Stimulated activated CD4-positive, alpha-beta T cell treated with anti-CD3 and anti-CD28 coated beads, Interleukin-12 subunit alpha, Interleukin-12 subunit beta, amount 100 ng/mL, for 48 hours (primary cell): Measurements from ENCODE around the gene TPD52L1.

Experiments used
- DNase-seq, 3 donors: peaks; one replicate each; pipeline ENCODE4 v3.0.0-alpha.2; 2020; ENCODE audit warnings: low read depth in 2 of 3, low spot score in 1 of 3

TPD52L1 gene

GRCh38 chr6:125207956-125208355 lies 54.4 kb downstream of the TPD52L1 start:
- no peak for DNase-seq

- no peak for DNase-seq
These were observed 55.2 kb downstream of the TPD52L1 start for GRCh38 chr6:125208625-125209249.

GRCh38 chr6:125210667-125211066 lies 57.1 kb downstream of the TPD52L1 start:
- DNase-seq, result no peak

GRCh38 chr6:125211352-125211751 lies 57.8 kb downstream of the TPD52L1 start:
- no peak for DNase-seq

- no peak for DNase-seq
These were observed 58.8 kb downstream of the TPD52L1 start for GRCh38 chr6:125212377-125212776.

GRCh38 chr6:125213939-125214338 lies 60.4 kb downstream of the TPD52L1 start:
- DNase-seq, result no peak

GRCh38 chr6:125215252-125215819 lies 61.8 kb downstream of the TPD52L1 start:
- DNase-seq, result no peak

GRCh38 chr6:125216015-125216414 lies 62.4 kb downstream of the TPD52L1 start:
- DNase-seq, result no peak

GRCh38 chr6:125217369-125217768 lies 63.8 kb downstream of the TPD52L1 start:
- DNase-seq, result no peak

- no peak for DNase-seq
These were observed 64.4 kb downstream of the TPD52L1 start for GRCh38 chr6:125217992-125218391.

- no peak for DNase-seq
These were observed 65.9 kb downstream of the TPD52L1 start for GRCh38 chr6:125219361-125219895.

- no peak for DNase-seq
These were observed 67.1 kb downstream of the TPD52L1 start for GRCh38 chr6:125220712-125221111.

- DNase-seq, result no peak
These were observed 69.2 kb downstream of the TPD52L1 start for GRCh38 chr6:125222531-125223455.

GRCh38 chr6:125224231-125224861 lies 70.8 kb downstream of the TPD52L1 start:
- no peak for DNase-seq

- no peak for DNase-seq
These were observed 73.7 kb downstream of the TPD52L1 start for GRCh38 chr6:125227244-125227643.

- DNase-seq, result no peak
These were observed 75.5 kb downstream of the TPD52L1 start for GRCh38 chr6:125228981-125229479.

- DNase-seq, result no peak
These were observed 77.1 kb downstream of the TPD52L1 start for GRCh38 chr6:125230674-125231073.

GRCh38 chr6:125231133-125231532 lies 77.6 kb downstream of the TPD52L1 start:
- no peak for DNase-seq

GRCh38 chr6:125231574-125232343 lies 78.2 kb downstream of the TPD52L1 start:
- no peak for DNase-seq

- no peak for DNase-seq
These were observed 78.9 kb downstream of the TPD52L1 start for GRCh38 chr6:125232466-125232865.
